Panc1 (cell line): ENCODE measurements around the gene ATG4B. TPM values are rescaled to one million over a fixed set of nuclear protein-coding genes. Genes with fewer than 3 reads are reported as not detected.

Experiments used
- ATAC-seq: fragments of 200-7000 bp; cut with Tn5 transposase; 2 replicates; pipeline ENCODE4 v1.9.1; 2020; ENCODE audit warnings: mild to moderate bottlenecking, moderate library complexity
- BruUV-seq: library from RNA; stranded (reverse); fragments of 400-500 nt; replicated peaks from 2 replicates; lab custom pipeline; 2021; lab: Mats Ljungman, UMichigan
- CTCF ChIA-PET: fragments of 300-600 bp; sonication (Branson Sonifier 250); formaldehyde crosslinking; loops from one replicate; lab custom pipeline; 2022; ENCODE audit warnings: antibody characterized with exemption; lab: Charles Lee
- POLR2A ChIA-PET: fragments of 300-600 bp; sonication (Branson Sonifier 250); formaldehyde crosslinking; loops from one replicate; lab custom pipeline; 2022; ENCODE audit warnings: antibody characterized with exemption; lab: Charles Lee
- DNase-seq: peaks from one replicate; pipeline ENCODE4 v3.0.0-alpha.2; 2010; ENCODE audit warnings: low read depth, low spot score
- H3K27ac ChIP-seq: 2 replicates; pipeline ENCODE4 v1.5.1; 2011; ENCODE audit warnings: mild to moderate bottlenecking, low read length, inconsistent platforms
- H3K27me3 ChIP-seq: fragments of 200-500 bp; sonication (Bioruptor generic); 2 replicates; pipeline ENCODE4 v1.6.0; 2014; ENCODE audit warnings: low read length, inconsistent platforms; ENCODE audit not compliant: control insufficient read depth, insufficient read depth
- H3K36me3 ChIP-seq: fragments of 200-500 bp; sonication (Bioruptor generic); 2 replicates; pipeline ENCODE4 v1.5.1; 2014; ENCODE audit warnings: inconsistent platforms, mild to moderate bottlenecking, low read length, moderate library complexity; ENCODE audit not compliant: control insufficient read depth, insufficient read depth
- H3K4me1 ChIP-seq: 2 replicates; pipeline ENCODE4 v1.5.1; 2011; ENCODE audit warnings: inconsistent platforms, mild to moderate bottlenecking, low read length, moderate library complexity; ENCODE audit not compliant: control insufficient read depth, insufficient read depth
- H3K4me3 ChIP-seq, 2 experiments: 2 replicates each; pipeline ENCODE4 v1.5.1; 2011 to 2012; ENCODE audit warnings: low read depth in 2 of 2, low read length in 2 of 2, mild to moderate bottlenecking in 2 of 2, inconsistent platforms in 1 of 2, moderate library complexity in 1 of 2
- H3K9me3 ChIP-seq: fragments of 200-500 bp; sonication (Bioruptor generic); 2 replicates; pipeline ENCODE4 v1.5.1; 2014; ENCODE audit warnings: low read depth, mild to moderate bottlenecking, inconsistent platforms, low read length, moderate library complexity; ENCODE audit not compliant: control insufficient read depth, insufficient read depth
- CTCF ChIP-seq: fragments of 450-650 bp; IDR thresholded peaks from 2 replicates; pipeline ENCODE4 v1.5.1; 2017; ENCODE audit warnings: mild to moderate bottlenecking
- POLR2AphosphoS5 ChIP-seq: IDR thresholded peaks from 2 replicates; pipeline ENCODE4 v1.6.1; 2012; ENCODE audit warnings: mild to moderate bottlenecking, low read depth, low read length, moderate library complexity
- REST ChIP-seq, 2 experiments: IDR thresholded peaks; 2 replicates each; pipeline ENCODE4 v1.6.1; 2011 to 2012; ENCODE audit warnings: low read depth in 2 of 2, control low read depth in 1 of 2, low read length in 1 of 2, mild to moderate bottlenecking in 1 of 2, moderate library complexity in 1 of 2; ENCODE audit not compliant: insufficient read depth in 1 of 2
- SIN3A ChIP-seq: IDR thresholded peaks from 2 replicates; pipeline ENCODE4 v1.6.1; 2012; ENCODE audit warnings: low read depth, mild to moderate bottlenecking, low read length, moderate library complexity, borderline replicate concordance; ENCODE audit not compliant: insufficient read depth
- TCF7L2 ChIP-seq: IDR thresholded peaks from 2 replicates; pipeline ENCODE4 v1.6.1; 2011; ENCODE audit warnings: mild to moderate bottlenecking, low read depth, low read length, inconsistent platforms
- in situ Hi-C: cut with HindIII; loops from 2 replicates; pipeline ENCODE4 v1.10.0; 2016; ENCODE audit warnings: low sequenced_read_pairs, low pct_unique_long_range_greater_than_20kb
- intact Hi-C: fragments of 100-400 bp; cut with micrococcal nuclease; formaldehyde crosslinking; loops from one replicate; pipeline ENCODE4 v1.10.0; 2022; ENCODE audit not compliant: unreplicated experiment
- total RNA-seq: library from RNA; stranded (reverse); gene quantifications from one replicate; pipeline ENCODE4 v1.2.1, GENCODE V29; 2021; ENCODE audit not compliant: unreplicated experiment

Gene ATG4B
- total RNA-seq, 1 experiment from 2014 or later, result 84.2 TPM

GRCh38 chr2:241620419-241620769 lies 17.1 kb upstream of the ATG4B start:
- POLR2A ChIA-PET, result no interaction called here

GRCh38 chr2:241627675-241628074 lies 9.8 kb upstream of the ATG4B start:
- intact Hi-C loops, result no loop called here
- Histone ChIP-seq H3K27me3 (no peaks in the 10 kb centered on the region), H3K27ac (no peak overlapping the region), H3K9me3 (no peaks in the 10 kb centered on the region), H3K36me3 (no peaks in the 10 kb centered on the region; the same call in 1 of the 2 replicates), H3K4me1 (no peaks in the 10 kb centered on the region), H3K4me3 (no peak overlapping the region)
- in situ Hi-C loops, result no loop called here
- DNase-seq (no peak), ATAC-seq (peak; percentile 47; the same call in 1 of the 2 replicates)
- CTCF ChIA-PET, result no interaction called here
- TF ChIP-seq REST (IDR thresholded peaks at IDR 0.05; ENCODE audit: insufficient read depth in 1 of 2, low read depth in 2 of 2, low read length in 1 of 2) (no peak), TCF7L2 (no peak)
- no TSS peak for BruUV-seq
- POLR2A ChIA-PET, result no interaction called here

More at GRCh38 chr2:241620419-241620769, 17.1 kb upstream of the ATG4B start:
- Histone ChIP-seq H3K36me3 (no peaks in the 10 kb centered on the region), H3K27ac (no peak overlapping the region), H3K9me3 (no peaks in the 10 kb centered on the region), H3K4me3 (no peak overlapping the region), H3K27me3 (no peaks in the 10 kb centered on the region), H3K4me1 (no peaks in the 10 kb centered on the region)
- intact Hi-C loops (no loop called here), in situ Hi-C loops (no loop called here)
- BruUV-seq, result no TSS peak
- ATAC-seq (0 out of 2 replicates have a peak, but pooled peaks have one; percentile 18), DNase-seq (no peak)
- no peak for TF ChIP-seq SIN3A
- no peak for TF ChIP-seq TCF7L2
- no peak for TF ChIP-seq REST (IDR thresholded peaks at IDR 0.05; ENCODE audit: insufficient read depth in 1 of 2, low read depth in 2 of 2, low read length in 1 of 2)
- TF ChIP-seq CTCF, result no peak
- TF ChIP-seq POLR2AphosphoS5, result no peak
- CTCF ChIA-PET, result no interaction called here
